AG04450 (cell line): ENCODE data around the gene PARD3. TPM values are rescaled to one million over a fixed set of nuclear protein-coding genes. Genes with fewer than 3 reads are reported as not detected.

Experiments used
- CTCF ChIA-PET: fragments of 300-600, 350-600 bp; formaldehyde crosslinking; extraction: SDS; loops from one replicate; lab custom pipeline; 2022; ENCODE audit warnings: antibody characterized with exemption, inconsistent platforms; lab: Charles Lee
- POLR2A ChIA-PET: fragments of 350-600 bp; formaldehyde crosslinking; extraction: SDS; loops from one replicate; lab custom pipeline; 2021; ENCODE audit warnings: antibody characterized with exemption, inconsistent platforms; lab: Yijun Ruan, JAX
- DNase-seq: peaks from one replicate; pipeline ENCODE4 v3.0.0-alpha.2; 2011; ENCODE audit warnings: low read depth, low spot score
- H3K27ac ChIP-seq: one replicate; pipeline ENCODE4 v1.5.1; 2012; ENCODE audit warnings: low read depth, low read length, control low read depth
- H3K27me3 ChIP-seq: one replicate; pipeline ENCODE4 v1.6.0; 2012; ENCODE audit warnings: low read length; ENCODE audit not compliant: control insufficient read depth, insufficient read depth
- H3K4me3 ChIP-seq: 2 replicates; pipeline ENCODE4 v1.5.1; 2011; ENCODE audit warnings: mild to moderate bottlenecking, low read depth, low read length, control low read depth
- H3K9me3 ChIP-seq: 2 replicates; pipeline ENCODE4 v1.5.1; 2012; ENCODE audit warnings: low read length; ENCODE audit not compliant: control insufficient read depth, insufficient read depth
- polyA minus RNA-seq: library from RNA; depleted of rRNA, polyadenylated mRNA; stranded (reverse); fragments of >200 nt; gene quantifications from 2 replicates; pipeline ENCODE4 v1.2.3, GENCODE V29; 2011; rRNA and poly(A)+ RNA removed
- polyA plus RNA-seq: library from polyadenylated mRNA; depleted of rRNA; stranded (reverse); fragments of >200 nt; gene quantifications from 2 replicates; pipeline ENCODE4 v1.2.3, GENCODE V29; 2011; rRNA removed
- TF ChIP-seq, protein P1 (sequence below): IDR thresholded peaks from 2 replicates; pipeline ENCODE4 v1.5.1; 2011; ENCODE audit warnings: low read depth, low read length, control low read depth, inconsistent platforms

Gene PARD3
- polyA plus RNA-seq = 34.4 and 43.1 TPM in 2 replicates
- polyA minus RNA-seq = 52.3 and 58.9 TPM in 2 replicates

GRCh38 chr10:34815185-34816084 lies at the start of gene PARD3:
Gene PARD3 (minus strand): TSS chr10:34815296. CDS start chr10:34814995, 301 bp downstream.
- ChIA-PET POLR2A (interaction anchor here (0.6 kb wide), 1 partner anchor 32 kb away, joined by 5 read pairs; no protein-coding TSS in a partner anchor), CTCF (interaction anchor here (1.2 to 1.4 kb wide), 2 partner anchors 83 to 92 kb away, joined by 3 to 8 read pairs; no protein-coding TSS in a partner anchor)
- no peak for DNase-seq
- Histone ChIP-seq H3K9me3 (no peaks in the 10 kb centered on the region; the same call in 1 of the 2 replicates), H3K27ac (peak within 1 kb of the TSS; percentile 39), H3K27me3 (no peaks in the 10 kb centered on the region), H3K4me3 (peak within 1 kb of the TSS; percentile 72)
- TF ChIP-seq, protein P1, sequence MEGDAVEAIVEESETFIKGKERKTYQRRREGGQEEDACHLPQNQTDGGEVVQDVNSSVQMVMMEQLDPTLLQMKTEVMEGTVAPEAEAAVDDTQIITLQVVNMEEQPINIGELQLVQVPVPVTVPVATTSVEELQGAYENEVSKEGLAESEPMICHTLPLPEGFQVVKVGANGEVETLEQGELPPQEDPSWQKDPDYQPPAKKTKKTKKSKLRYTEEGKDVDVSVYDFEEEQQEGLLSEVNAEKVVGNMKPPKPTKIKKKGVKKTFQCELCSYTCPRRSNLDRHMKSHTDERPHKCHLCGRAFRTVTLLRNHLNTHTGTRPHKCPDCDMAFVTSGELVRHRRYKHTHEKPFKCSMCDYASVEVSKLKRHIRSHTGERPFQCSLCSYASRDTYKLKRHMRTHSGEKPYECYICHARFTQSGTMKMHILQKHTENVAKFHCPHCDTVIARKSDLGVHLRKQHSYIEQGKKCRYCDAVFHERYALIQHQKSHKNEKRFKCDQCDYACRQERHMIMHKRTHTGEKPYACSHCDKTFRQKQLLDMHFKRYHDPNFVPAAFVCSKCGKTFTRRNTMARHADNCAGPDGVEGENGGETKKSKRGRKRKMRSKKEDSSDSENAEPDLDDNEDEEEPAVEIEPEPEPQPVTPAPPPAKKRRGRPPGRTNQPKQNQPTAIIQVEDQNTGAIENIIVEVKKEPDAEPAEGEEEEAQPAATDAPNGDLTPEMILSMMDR = no peak

- TF ChIP-seq, protein P1 = no peak
- H3K27me3 ChIP-seq = peaks cover 13% of the 10 kb centered on the region
Observed at GRCh38 chr10:34864149-34865067, 49.3 kb upstream of the PARD3 start.

DNA sequence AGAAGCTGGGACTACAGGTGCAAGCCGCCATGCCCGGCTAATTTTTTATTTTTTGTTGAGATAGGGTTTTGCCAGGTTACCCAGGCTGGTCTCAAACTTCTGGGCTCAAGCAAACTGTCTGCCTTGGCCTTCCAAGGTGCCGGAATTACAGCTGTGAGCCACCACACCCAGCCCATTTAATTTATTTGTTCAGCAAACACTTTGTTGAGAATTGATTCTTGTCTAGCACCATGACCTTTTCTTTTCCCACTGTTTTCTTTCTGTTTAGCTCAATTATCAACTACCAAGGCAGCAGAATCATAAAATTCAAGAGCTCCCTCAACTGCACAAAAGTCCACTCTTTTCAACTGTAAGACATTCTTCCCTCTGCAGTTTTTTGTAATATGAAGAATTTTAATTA lies 47.8 kb upstream of the PARD3 start:
- ChIA-PET CTCF (interaction anchor here (0.7 kb wide), 1 partner anchor 134 kb away, joined by 8 read pairs; no protein-coding TSS in a partner anchor), POLR2A (no interaction called here)
- TF ChIP-seq, protein P1 = no peak
- H3K9me3 ChIP-seq = no peaks in the 10 kb centered on the region
- no peak for DNase-seq
- no peak overlapping the region for H3K4me3 ChIP-seq
- peaks cover 10% of the 10 kb centered on the region for H3K27me3 ChIP-seq
- H3K27ac ChIP-seq = no peak overlapping the region

More at GRCh38 chr10:34864149-34865067, 49.3 kb upstream of the PARD3 start:
- no peak overlapping the region for H3K4me3 ChIP-seq
- no peak overlapping the region for H3K27ac ChIP-seq
- CTCF ChIA-PET = no interaction called here
- no peak for DNase-seq
- POLR2A ChIA-PET = no interaction called here
- no peaks in the 10 kb centered on the region for H3K9me3 ChIP-seq

DNA sequence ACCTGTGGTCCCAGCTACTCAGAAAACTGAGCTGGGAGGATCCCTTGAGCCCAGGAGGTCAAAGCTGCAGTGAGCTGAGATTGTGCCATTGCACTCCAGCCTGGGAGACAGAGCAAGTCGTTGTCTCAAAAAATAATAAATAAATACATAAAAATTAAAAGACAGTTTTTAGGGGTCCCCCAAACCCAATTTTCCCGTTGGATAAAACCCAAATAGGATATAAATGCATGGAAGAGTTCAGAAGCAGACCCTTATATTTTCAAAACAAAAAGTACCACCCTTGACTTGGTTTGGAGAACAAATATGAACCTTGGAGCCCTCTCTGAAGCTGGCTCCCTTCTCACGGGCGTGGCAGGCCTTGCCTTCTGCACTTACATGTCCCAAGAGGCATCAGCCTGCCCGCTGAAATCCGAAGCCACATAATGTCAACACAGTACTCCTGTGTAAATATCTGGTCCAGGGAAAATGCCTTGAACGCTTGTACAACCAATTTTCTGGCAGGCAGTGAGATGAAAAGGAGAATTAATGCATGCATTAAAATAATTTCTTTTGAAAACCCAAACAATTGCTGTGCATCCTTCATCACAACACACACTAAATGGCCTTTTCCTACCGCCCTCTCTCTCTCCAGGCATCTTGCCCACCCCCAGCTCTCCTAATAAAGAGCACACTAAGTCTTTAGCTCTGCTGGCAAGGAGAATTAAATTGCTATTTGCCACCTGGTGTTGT lies 46.4 kb upstream of the PARD3 start:
- ChIA-PET CTCF (no interaction called here), POLR2A (no interaction called here)
- H3K27me3 ChIP-seq = peaks cover 12% of the 10 kb centered on the region
- TF ChIP-seq, protein P1 = no peak
- no peak for DNase-seq
- H3K4me3 ChIP-seq = no peak overlapping the region
- H3K9me3 ChIP-seq = no peaks in the 10 kb centered on the region
- H3K27ac ChIP-seq = no peak overlapping the region
